ENCODE results near the gene GIPC1.

GRCh38 chr19:14471436-14472187, 24.3 kb downstream of the GIPC1 start:
- TF ChIP-seq CTCF (conservative IDR thresholded peaks at IDR 0.05 in 1 of 2, IDR thresholded peaks at IDR 0.05 in 1 of 2; ENCODE audit: extremely low read depth in 1 of 2, insufficient read depth in 1 of 2, low read depth in 1 of 2, low read length in 2 of 2) = no peak
- TF ChIP-seq EZH2 (IDR thresholded peaks at IDR 0.05; ENCODE audit: borderline replicate concordance, low read length) = no peak
